EH (cell line): Measurements from ENCODE around the gene RTN4R.
A peak's percentile ranks its signal among the peaks of the same experiment; 100 is the strongest.

Experiments used
- DNase-seq: peaks from one replicate; pipeline ENCODE4 v3.0.0-alpha.2; 2015; ENCODE audit warnings: low read depth

RTN4R gene

GRCh38 chr22:20257212-20258020 is 10.7 kb downstream of the RTN4R start:
- no peak for DNase-seq

GRCh38 chr22:20256551-20257211 is 11.4 kb downstream of the RTN4R start:
- DNase-seq: no peak

- DNase-seq: no peak
Observed at GRCh38 chr22:20256027-20256426, 12.1 kb downstream of the RTN4R start.

GRCh38 chr22:20254975-20255946 is 12.9 kb downstream of the RTN4R start:
- DNase-seq: no peak

GRCh38 chr22:20253161-20253560 is 15.0 kb downstream of the RTN4R start:
- no peak for DNase-seq

GRCh38 chr22:20251981-20252380 is 16.1 kb downstream of the RTN4R start:
- no peak for DNase-seq

- no peak for DNase-seq
Observed at GRCh38 chr22:20251491-20251890, 16.6 kb downstream of the RTN4R start.

- peak; percentile 30 for DNase-seq
Observed at GRCh38 chr22:20249797-20250354, 18.2 kb downstream of the RTN4R start.

- no peak for DNase-seq
Observed at GRCh38 chr22:20248461-20248978, 19.6 kb downstream of the RTN4R start.

- no peak for DNase-seq
Observed at GRCh38 chr22:20247608-20248171, 20.4 kb downstream of the RTN4R start.

GRCh38 chr22:20247010-20247505 is 21.1 kb downstream of the RTN4R start:
- DNase-seq: peak; percentile 63

- no peak for DNase-seq
Observed at GRCh38 chr22:20246368-20247009, 21.6 kb downstream of the RTN4R start.

- no peak for DNase-seq
Observed at GRCh38 chr22:20245577-20246367, 22.3 kb downstream of the RTN4R start.

GRCh38 chr22:20244691-20245576 is 23.2 kb downstream of the RTN4R start:
- no peak for DNase-seq

- no peak for DNase-seq
Observed at GRCh38 chr22:20244250-20244648, 23.9 kb downstream of the RTN4R start.

GRCh38 chr22:20243537-20244249 is 24.4 kb downstream of the RTN4R start:
- DNase-seq: peak; percentile 84

GRCh38 chr22:20243176-20243536 is 25.0 kb downstream of the RTN4R start:
- no peak for DNase-seq
